ENCODE measurements around the gene SOX1.

Gene SOX1

DNA sequence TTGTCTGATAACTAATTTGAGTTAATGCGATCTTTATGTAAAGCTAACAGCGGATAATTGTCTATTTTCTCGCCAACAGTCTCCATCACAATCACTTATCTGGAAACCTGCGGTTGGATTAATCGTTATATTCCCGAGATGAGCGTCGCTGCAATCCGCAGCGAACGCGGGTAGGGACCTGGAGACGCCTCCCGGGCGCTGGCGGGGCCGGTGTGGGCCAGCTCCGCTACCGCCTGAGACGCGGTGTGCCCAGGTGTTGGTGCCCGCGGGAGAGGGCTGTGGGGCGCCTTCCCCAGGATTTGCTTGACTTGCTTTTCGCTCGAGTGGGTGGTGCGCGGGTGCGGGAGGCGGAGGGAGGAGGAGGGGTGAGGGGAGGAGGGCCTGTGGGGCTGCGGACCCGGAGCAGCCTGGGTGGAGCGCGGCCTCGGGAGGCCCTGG is 38.3 kb downstream of the SOX1 start:
- in situ Hi-C loops (cut with MboI; ENCODE audit: low sequenced_read_pairs) = no loop called here

DNA sequence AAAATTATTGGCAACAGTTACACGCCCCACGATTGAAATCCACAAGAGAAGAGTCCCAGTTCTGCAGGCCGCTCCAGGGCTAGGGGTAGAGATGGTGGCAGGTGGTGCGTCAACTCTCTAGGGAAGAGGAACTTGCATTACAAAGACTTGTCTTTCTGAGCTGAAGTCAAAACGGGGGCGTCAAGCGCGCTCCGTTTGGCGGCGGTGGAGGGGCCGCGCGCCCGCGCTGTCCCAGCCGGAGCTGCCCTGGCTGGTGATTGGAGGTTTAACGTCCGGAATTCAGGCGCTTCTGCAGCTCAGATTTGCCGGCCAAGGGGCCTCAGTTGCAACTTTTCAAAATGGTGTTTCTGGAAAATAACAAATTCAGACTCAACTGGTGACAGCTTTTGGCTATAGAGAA is 38.9 kb downstream of the SOX1 start:
- in situ Hi-C loops (cut with MboI; ENCODE audit: low sequenced_read_pairs) = no loop called here

DNA sequence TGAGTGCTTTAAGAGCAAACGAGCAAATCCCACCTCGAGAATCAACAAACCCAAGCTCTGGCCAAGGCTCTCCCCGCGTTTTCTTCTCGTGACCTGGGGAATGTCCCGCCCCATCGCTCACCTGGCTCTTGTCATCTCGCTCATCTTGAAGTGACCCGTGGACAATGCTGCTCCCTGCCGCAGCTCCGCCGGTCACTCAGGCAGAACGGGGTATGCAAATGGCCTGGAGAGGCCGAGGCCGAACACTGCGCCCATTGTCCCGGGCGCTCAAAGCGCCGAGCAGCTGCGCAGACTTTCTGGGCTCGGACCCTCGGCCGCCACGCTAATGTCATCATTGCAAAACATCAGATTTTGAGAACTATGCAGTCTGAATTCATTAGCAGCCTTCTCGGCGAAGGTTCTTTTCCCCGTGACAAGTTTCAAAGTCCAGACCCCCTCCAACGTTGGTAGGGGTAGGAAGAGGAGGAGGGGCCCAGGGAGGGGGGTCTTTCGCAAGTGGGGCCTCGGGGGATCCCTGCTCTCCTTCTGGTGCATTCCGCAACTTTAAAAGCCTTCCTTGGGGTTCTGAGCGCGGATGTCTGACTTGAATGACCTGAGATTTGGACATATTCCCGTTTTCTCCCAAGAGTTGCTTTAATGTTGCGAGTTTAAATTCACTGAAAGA is 39.7 kb downstream of the SOX1 start:
- in situ Hi-C loops (cut with MboI; ENCODE audit: low sequenced_read_pairs) = no loop called here

DNA sequence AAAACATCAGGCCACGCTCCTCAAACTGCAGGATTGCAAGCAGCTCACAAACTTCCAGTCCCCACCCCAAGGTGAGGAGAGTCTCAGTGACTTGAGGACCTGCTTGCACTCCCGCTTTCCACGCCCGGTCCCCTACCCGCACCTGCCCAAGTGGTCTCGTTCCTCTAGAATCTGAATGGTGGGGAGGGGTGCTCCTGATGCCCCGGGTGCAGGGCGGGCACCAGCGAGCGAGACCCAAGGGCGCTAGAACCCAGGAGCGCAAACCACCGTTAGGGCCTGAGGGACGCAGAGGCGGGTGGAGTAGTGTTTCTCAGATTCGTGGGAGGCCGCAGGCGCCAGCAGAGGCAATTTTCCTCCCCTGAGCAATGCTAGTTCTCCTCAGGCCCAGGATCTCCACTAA is 40.3 kb downstream of the SOX1 start:
- in situ Hi-C loops (cut with MboI; ENCODE audit: low sequenced_read_pairs) = no loop called here

DNA sequence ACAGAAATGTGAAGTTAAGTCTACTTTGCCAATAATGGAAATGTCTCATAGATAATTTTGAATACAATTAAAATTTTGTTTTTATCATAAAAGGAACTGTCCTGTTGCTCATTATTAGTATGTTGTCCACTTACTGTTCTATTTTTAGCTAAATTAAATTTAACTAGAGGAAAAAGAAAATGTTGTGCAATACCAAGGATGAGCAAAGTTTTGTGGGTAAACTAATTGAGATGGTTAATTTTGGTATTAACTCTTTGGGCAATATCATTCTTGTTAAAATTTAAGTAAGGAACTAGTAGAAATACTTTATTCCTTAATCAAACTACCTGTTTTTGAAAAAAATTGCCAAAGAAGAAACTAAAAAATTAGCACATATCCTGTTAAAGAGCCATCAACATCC is 43.5 kb downstream of the SOX1 start:
- in situ Hi-C loops (cut with MboI; ENCODE audit: low sequenced_read_pairs) = no loop called here

DNA sequence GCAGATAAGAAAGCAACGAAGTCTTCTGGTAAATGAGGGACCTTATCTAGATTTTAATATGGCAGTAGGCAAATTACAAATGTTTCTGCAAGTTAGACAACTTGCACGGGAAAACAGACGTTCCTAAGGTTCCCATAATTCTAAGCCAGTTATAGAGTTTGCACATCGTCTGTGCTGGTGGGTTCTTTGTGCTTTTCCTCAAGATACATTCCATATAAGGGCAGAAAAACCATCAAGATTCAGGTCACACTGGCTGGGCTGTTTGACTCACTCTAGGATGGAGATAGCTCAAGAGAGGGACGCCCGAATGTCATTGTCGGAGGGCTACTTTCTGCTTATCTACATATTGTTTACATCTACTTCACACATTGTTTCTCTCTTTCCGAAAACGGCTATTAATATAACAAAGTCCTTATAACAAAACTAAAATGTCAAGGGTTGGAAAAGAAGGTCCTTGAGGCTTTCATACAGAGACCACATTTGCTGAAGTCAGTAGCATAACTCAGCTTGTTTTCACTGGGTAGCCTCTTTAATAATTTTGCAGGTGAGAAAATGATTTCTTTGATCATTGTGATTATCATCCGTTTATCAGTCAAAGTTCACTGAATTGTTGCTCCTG is 44.4 kb downstream of the SOX1 start:
- in situ Hi-C loops (cut with MboI; ENCODE audit: low sequenced_read_pairs) = no loop called here

DNA sequence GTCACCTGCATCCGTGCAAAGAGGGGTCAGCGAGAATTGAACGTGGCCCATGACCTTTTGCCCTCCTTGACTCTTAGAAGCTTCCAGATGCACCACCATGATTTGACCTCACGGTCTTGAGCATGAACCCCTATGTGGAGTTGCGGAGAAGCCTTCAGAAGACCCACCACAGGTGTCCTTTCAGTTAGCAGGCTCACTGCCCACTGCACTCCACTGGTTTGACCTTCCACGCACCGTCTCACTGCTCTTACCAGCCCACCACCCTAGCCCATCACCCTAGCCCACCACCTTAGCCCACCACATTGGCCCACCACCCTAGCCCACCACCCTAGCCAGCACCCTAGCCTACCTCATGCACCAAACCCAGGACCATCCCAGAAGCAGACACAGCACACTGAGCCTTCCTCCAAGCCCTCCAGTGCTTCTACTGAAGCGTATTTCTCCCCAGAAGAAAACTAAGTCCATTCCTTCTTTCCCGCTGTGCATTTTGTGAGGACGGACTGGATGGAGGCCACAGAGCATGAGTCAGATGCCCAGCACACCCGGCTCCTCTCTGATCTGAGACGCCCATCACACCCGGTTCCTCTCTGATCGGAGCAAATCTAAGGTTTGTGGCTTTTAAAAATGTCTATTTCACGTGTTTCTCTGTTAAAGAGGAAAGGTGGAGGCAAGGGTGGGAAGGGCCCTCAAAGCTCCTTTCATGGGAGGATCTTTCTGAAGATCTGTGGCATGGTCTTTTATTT is 45.8 kb downstream of the SOX1 start:
- in situ Hi-C loops (cut with MboI; ENCODE audit: low sequenced_read_pairs) = no loop called here

DNA sequence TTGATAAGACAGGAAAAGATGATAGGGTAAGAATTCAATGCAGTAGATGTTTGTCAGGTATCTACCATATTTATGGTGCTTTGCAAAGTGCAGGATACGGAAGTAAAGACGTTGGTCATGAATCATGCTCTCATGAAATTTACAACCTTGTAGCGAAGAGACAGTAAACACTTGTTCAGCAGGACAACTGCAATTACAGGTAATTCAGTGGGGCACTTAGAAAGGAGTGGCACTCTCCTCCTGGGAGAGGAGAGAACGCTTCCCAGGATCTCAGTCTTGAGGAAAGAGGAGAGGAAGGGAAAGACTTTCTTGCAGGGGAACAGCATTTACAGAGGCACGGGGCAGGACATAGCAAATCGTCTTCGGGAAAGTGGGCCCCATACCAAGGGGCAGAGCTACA is 46.4 kb downstream of the SOX1 start:
- in situ Hi-C loops (cut with MboI; ENCODE audit: low sequenced_read_pairs) = no loop called here

DNA sequence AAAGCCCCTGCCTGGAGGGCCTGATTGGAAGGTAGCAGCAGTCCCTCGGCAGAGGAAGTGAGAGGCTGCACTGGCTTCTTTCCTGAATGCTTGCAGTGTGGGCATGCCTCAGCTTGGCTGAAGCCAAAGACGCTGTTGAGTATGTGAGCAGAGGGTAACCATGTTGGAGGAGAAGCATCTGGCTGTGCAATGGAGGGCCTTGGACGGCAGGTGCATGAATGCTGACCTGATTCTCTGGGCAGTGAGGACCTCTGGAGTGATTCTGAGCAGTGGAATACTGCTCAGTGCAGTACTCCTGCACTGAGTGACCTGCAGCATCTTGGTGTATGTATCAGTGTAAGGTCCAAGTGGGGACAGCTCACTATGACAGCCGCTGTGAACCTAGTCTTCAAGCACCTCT is 46.9 kb downstream of the SOX1 start:
- in situ Hi-C loops (cut with MboI; ENCODE audit: low sequenced_read_pairs) = no loop called here

DNA sequence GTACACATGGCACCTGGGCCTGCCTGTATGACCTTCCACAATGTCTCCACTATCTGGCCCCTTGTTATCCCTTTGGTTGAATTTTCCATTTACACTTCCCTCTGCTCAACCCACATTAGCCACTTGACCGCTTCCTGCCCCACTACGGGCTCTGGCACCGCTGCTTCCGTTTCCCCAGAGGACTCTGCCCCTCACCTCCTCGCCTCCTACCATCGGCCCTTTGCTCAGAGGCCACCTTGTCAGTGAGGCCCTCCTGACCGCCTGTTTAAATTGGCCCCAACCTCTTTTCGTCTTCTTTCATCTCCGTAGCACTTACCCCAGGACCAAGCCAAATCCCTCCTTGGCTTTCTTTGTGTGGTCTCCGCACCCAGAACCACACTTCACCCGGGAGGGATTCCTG is 47.4 kb downstream of the SOX1 start:
- in situ Hi-C loops (cut with MboI; ENCODE audit: low sequenced_read_pairs) = no loop called here

DNA sequence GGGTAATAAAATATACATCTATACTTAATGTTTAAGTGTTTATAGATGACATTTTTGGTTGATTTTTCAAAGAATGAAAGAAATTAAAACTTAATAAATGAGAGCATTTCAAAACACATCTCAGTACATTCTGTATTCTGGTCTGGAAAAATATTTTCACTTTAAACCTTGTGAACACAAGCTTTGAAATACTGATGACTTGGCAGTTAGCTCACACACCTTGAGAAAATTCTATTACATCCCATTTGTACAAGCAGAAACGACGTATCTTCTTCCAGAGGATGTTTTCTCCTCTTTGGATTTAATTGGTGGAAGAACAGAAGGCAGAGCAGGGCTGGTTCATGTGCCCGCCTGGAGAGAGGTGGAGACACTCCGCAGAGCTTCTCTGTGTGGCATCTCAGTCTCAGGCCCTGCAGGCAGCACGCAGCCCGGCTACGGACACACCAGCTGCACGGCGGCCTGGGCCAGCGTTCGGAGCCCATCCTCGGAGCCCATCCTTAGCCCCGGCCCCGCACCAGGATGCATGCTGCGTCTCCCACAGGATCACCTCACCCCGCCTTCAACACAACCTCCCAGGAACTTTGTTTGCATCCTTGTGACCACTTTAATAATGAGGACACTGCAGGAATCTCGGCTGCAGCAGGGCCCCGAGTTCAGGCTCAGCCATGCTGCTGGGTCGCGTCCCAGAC is 48.6 kb downstream of the SOX1 start:
- in situ Hi-C loops (cut with MboI; ENCODE audit: low sequenced_read_pairs) = no loop called here

DNA sequence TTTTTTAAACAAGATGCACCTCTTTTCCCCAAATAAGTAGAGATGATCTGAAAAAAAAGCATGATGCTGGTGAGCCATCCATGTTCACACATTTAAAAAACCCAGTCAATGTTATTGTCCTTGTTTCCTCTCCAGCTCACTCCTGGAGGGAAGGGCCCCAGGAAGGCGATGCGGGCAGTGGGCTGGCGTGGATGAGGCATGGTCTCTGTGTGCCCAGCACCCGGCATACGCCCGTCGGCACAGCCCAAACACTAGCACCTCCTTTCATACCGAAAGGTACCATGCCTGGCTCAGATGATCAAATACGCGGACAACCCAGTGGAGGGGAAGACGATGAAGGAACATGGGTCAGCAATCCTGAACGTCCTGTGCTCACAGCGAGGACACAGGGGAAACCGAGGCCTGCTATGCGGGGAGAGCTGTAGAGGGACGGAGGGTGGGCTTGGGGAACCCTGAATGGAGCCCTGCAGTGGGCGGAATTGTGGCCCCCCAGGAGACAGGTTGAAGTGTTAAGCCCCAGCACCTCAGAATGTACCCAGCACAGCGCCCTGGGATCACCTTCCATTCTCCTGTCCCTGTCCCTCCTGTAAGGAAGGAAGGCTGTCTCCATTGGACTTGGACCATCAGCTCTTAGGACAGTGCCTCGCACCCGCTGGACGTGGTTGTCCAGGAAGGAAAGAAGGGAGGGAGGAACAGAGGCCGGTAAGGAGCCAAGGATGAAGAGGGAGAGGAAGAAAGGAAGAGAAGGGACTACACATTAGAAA is 49.4 kb downstream of the SOX1 start:
- in situ Hi-C loops (cut with MboI; ENCODE audit: low sequenced_read_pairs) = no loop called here

DNA sequence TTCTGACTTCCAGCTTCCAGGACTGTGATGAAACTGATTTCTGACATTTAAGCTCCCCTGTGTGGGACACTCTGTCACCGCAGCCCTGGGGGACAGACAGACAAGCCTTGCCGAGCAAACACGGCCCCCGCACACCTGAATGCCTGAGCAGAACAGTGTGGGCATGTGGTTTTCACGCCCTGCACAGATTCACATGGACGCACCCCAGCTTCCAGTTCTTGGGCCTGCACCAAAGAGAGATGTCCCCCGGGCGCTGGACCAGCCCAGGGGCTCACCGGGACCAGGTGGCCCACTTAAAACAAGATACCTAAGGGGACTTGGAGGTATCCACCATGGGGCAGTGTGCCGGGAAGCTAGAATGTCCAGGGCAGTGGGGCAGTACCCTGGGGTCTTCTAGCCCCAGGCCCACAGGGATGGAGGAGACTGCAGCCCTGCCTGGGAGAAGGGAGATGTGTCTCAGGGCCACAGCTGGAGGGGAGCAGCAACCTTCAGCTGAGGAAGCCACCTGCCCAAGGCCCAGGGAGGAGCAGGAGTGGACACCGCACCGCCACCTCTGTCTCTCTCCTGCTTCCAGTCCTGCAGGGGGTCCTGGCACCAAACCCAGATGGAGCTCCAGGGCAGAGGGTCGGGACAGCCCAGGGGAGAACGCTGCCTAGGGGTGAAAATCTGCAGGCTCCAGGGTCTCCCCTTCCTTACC is 50.5 kb downstream of the SOX1 start:
- in situ Hi-C loops (cut with MboI; ENCODE audit: low sequenced_read_pairs) = no loop called here

DNA sequence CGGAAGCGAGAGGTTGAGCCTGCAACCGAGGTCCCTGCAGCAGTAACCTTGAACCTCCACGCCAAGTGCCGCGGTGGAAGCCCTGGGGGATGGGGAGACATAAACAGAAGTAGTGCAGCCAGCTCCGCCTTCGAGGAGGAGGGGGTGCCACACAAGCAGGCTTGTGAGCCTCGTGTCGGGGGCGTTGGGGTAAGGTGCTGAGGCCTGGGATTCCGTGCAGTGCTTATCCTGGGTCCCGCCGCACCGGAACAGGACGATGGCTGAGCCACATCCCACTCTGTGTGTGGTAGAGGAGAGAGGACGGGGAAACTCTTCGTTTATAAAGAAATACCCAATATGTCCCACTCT is 51.0 kb downstream of the SOX1 start:
- in situ Hi-C loops (cut with MboI; ENCODE audit: low sequenced_read_pairs) = no loop called here

DNA sequence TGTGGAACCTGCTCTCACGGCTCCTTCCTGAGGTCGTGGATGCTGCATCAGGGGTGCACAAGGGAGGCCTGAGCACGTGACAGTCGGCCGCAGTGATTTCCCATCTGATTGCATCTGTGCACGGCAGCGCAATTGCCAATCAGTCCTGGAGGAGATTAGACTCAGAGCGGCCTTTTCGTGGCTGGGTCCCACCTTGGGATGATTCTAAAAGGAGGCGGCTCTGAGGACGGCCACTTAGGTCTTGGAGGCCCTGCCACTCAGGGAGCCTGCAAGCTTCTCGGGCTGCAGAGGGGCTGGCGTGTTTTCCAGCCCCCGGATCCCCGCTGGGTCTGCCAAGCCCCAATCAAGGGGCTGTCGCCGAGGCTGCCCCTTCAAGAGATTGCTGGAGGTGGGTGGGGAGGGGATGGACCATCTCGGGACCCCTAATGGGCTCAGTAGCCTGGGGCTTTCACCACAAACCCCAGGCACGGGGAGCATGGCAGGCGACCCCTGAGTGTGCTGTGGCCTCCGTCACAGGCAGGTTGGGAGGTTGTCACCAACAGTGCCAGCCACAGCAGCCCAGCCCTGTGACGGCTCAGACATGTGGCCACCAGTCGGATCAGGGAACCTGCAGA is 51.6 kb downstream of the SOX1 start:
- in situ Hi-C loops (cut with MboI; ENCODE audit: low sequenced_read_pairs) = no loop called here

DNA sequence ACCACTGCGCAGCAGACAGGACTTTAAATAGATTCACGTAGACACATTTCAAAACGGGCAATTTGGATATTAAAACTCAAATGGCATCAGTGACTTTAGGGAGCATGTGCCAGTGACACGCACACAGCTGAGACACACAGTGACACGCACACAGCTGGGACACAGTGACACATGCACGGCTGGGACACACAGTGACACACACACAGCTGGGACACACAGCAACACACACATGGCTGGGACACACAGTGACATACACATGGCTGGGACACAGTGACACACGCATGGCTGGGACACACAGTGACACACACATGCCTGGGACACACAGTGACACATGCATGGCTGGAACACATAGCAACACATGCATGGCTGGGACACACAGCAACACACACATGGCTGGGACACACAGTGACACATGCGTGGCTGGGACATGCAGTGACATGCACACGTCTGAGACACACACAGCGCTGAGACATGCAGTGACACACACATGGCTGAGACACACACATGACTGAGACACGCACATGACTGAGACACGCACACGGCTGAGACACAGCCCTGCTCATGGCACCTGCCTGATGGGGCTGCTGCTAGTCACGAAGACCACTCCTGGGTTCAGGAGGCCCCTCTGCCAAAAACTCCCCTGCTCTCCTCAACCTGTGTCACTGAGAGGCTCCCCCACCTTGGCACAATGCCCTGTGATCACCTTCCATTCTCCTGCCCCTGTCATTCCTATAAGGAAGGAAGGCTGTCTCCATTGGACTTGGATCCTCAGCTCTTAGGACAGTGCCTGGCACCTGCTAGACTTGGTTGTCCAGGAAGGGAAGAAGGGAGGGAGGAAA is 52.5 kb downstream of the SOX1 start:
- in situ Hi-C loops (cut with MboI; ENCODE audit: low sequenced_read_pairs) = no loop called here

DNA sequence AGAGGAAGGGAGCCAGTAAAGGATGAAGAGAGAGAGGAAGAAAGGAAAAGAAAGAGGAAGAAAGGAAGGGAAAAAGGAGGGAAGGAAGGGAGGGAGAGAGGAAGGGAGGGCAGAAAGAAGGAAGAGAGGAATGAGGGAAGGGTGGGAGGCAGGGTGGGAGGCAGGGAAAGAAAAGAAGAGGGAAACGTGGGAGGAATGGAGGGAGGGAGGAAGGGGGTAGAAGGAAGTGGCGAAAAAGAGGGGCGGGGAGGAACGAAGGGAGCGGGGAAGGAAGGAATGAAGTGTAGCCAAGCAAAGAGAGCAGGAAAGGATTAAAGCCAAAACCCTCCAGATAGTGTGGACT is 53.1 kb downstream of the SOX1 start:
- in situ Hi-C loops (cut with MboI; ENCODE audit: low sequenced_read_pairs) = no loop called here
